ENCODE results near the gene CCDC91. TPM values are rescaled to one million over a fixed set of nuclear protein-coding genes. Genes with fewer than 3 reads are reported as not detected.
"Not testable (repeated sequence)": the region's sequence is repeated elsewhere in the genome, so short reads cannot be mapped to it uniquely, and the experiment has no call there.

Gene CCDC91
- polyA plus RNA-seq, 6 donors from 2014 or later = 49.6 to 82.9 (median 68.4) TPM

DNA sequence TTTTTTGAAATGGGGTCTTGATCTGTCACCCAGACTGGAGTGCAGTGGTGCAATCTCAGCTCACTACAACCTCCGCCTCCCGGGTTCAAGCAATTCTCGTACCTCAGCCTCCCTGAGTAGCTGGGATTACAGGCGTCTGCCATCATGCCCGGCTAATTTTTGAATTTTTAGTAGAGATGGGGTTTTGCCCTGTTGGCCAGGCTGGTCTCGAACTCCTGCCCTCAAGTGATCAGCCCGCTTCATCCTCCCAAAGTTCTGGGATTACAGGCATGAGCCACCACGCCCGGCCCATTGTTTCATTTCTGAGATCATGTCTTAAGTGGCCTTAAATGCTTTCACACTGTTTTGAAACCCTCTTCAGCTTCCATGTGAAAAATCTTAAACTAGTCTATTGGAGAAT is 281.5 kb downstream of the CCDC91 start:
- not testable (repeated sequence) for H3K4me1 Mint-ChIP-seq

DNA sequence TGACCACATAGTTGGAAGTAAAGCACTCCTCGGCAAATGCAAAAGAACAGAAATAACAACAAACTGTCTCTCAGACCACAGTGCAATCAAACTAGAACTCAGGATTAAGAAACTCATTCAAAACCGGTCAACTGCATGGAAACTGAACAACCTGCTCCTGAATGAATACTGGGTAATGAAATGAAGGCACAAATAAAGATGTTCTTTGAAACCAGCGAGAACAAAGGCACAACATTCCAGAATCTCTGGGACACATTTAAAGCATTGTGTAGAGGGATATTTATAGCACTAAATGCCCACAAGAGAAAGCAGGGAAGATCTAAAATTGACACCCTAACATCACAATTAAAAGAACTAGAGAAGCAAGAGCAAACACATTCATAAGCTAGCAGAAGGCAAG is 285.9 kb downstream of the CCDC91 start:
- H3K4me3 Mint-ChIP-seq; H3K27ac Mint-ChIP-seq; H3K9me3 Mint-ChIP-seq; DNase-seq; H3K27me3 Mint-ChIP-seq; ATAC-seq (ENCODE audit: low read depth in 2 of 2); H3K4me1 Mint-ChIP-seq: not testable (repeated sequence)
- peaks cover 27 to 35% of the 10 kb centered on the region in 2 donors for H3K36me3 Mint-ChIP-seq

More for the DNA sequence above, 281.5 kb downstream of the CCDC91 start:
- Mint-ChIP-seq H3K27ac (peak overlapping the region in 1 of 6 donors; percentile 56), H3K36me3 (peaks cover 35 to 36% of the 10 kb centered on the region in 2 donors)
- H3K27me3 Mint-ChIP-seq; DNase-seq; H3K4me3 Mint-ChIP-seq; ATAC-seq (ENCODE audit: low read depth in 2 of 2); H3K9me3 Mint-ChIP-seq: not testable (repeated sequence)

DNA sequence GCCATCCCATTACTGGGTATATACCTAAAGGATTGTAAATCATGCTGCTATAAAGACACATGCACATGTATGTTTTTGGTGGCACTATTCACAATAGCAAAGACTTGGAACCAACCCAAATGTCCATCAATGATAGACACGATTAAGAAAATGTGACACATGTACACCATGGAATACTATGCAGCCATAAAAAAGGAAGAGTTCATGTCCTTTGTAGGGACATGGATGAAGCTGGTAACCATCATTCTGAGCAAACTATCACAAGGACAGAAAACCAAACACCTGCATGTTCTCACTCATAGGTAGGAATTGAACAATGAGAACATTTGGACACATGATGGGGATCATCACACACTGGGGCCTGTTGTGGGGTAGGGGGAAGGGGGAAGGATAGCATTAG is 288.8 kb downstream of the CCDC91 start:
- H3K4me1 Mint-ChIP-seq; ATAC-seq (ENCODE audit: low read depth in 2 of 2); H3K4me3 Mint-ChIP-seq; DNase-seq; H3K27ac Mint-ChIP-seq; H3K9me3 Mint-ChIP-seq; H3K27me3 Mint-ChIP-seq: not testable (repeated sequence)
- H3K36me3 Mint-ChIP-seq = peaks cover 31 to 35% of the 10 kb centered on the region in 2 donors

DNA sequence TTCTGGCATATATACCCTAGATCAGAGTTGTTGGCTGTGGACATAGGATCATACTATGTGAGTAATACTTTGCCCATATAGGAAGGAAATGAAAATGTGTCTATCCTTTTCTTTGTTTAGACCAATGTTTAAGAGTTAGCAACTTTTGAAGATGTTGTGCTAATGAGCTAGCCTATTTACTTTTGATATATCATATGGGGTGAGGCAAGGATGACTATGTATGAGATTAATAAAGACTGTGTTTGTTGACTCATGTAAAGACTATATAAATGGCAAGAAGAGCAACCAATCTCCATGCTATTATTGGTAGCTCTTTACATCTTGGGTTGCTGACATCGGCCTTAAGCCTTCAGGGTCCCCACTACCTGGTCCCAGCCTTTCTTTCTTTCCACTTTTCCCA is 289.4 kb downstream of the CCDC91 start:
- Mint-ChIP-seq H3K4me3 (no peak overlapping the region), H3K9me3 (peaks cover 0 to 5% (median 4%) of the 10 kb centered on the region in 7 donors)
- no peak for ATAC-seq (ENCODE audit: low read depth in 2 of 2)

DNA sequence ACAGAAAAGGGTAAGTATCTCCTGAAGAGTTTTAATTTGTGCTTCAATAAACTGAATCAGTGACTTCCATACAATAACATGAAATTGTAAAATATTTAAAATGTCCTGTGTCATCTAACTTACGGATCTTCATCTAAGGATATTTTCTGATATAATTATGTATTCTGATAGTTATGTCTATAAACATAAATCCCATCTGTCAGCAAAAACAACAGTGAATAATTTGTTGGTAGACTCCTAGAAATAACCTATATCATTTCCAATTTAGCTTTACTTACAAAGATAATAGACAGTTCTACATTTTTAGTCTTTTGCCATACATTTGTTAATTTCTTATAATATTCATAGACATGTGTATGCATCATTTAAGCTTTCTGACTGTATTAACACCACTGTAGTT is 293.9 kb downstream of the CCDC91 start:
- Mint-ChIP-seq H3K36me3 (peaks cover 8 to 13% of the 10 kb centered on the region in 2 donors), H3K4me1 (no peaks in the 10 kb centered on the region), H3K9me3 (no peaks in the 10 kb centered on the region), H3K27ac (no peak overlapping the region), H3K4me3 (no peak overlapping the region), H3K27me3 (no peaks in the 10 kb centered on the region)
- ATAC-seq (ENCODE audit: low read depth in 2 of 2) (no peak), DNase-seq (no peak)

More for the DNA sequence above, 289.4 kb downstream of the CCDC91 start:
- no peak overlapping the region for H3K27ac Mint-ChIP-seq
- H3K36me3 Mint-ChIP-seq = peaks cover 29% of the 10 kb centered on the region in 2 donors
- no peaks in the 10 kb centered on the region for H3K27me3 Mint-ChIP-seq
- H3K4me1 Mint-ChIP-seq = no peaks in the 10 kb centered on the region
- DNase-seq = no peak

DNA sequence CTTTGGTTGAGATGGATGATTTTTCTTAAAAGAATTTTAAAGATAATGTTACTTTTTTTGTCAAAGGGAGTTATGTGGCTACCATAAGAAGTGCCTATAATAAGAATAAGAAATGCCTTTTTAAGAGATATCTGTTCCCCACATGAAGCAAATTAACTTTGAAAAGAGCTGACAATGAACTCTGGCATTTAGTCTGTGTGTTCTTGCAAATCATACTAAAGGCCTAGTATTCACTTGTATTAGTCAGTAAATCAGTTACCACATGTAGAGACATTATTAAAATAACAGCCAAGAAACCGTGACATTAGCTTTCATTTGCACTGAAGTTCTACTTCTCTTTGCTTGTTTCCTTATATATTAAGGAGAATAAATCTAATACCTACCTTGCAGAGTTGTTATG is 296.3 kb downstream of the CCDC91 start:
- Mint-ChIP-seq H3K27me3 (no peaks in the 10 kb centered on the region), H3K36me3 (peaks cover 8 to 15% of the 10 kb centered on the region in 2 donors), H3K4me1 (no peaks in the 10 kb centered on the region), H3K27ac (no peak overlapping the region), H3K4me3 (no peak overlapping the region), H3K9me3 (no peaks in the 10 kb centered on the region)
- no peak for ATAC-seq (ENCODE audit: low read depth in 2 of 2)
- DNase-seq = no peak

DNA sequence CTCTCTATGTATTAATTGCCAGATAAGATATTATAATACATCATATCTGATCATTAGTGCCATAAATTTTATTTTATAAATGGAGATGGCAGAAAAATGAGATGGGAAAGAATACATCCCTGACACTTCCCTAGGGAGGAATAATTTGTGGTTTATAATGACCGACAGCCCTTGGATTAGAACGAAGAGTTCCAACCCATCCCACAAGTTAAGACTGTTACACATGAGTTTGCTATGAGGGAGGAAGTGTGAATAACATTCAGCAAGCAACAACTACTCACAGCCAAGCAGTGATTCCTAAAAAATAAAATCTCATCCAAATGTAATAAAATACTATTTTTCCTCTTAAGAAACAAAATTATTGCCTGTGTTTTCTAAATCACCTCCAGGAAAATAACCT is 299.0 kb downstream of the CCDC91 start:
- no peaks in the 10 kb centered on the region for H3K27me3 Mint-ChIP-seq
- H3K36me3 Mint-ChIP-seq = peaks cover 0 to 8% of the 10 kb centered on the region in 2 donors
- no peak overlapping the region for H3K4me3 Mint-ChIP-seq
- H3K27ac Mint-ChIP-seq = no peak overlapping the region
- no peak for ATAC-seq (ENCODE audit: low read depth in 2 of 2)
- no peak for DNase-seq
- H3K9me3 Mint-ChIP-seq = no peaks in the 10 kb centered on the region
- H3K4me1 Mint-ChIP-seq = no peaks in the 10 kb centered on the region

DNA sequence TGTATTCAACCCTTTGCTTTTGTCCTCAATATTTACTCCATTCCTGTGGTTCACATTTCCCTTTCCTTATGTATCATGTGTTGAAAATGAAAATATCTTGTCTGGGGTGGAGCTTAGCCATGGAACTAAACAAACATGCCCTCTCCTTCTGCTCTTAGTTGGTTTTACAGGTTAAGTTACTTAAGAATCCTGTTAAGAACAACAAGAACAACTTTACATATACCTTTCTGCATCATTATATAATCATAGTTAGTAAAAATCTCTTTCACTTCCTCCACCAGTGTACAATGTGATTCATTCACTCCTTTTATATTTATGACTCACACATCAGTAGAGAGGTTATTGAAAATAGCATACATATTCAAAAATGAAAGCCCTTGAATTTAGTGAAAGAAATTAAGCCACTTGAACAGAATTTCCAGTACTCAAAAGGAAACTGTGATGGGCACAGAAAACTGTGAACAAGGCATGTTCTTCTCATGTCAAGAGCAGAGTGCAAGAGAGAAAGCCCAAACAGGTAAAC is 307.7 kb downstream of the CCDC91 start:
- H3K4me3 Mint-ChIP-seq = no peak overlapping the region
- peaks cover 0 to 5% (median 0%) of the 10 kb centered on the region in 3 donors for H3K4me1 Mint-ChIP-seq
- peaks cover 0 to 4% (median 0%) of the 10 kb centered on the region in 7 donors for H3K9me3 Mint-ChIP-seq
- peak in 1 of 2 donors; percentile 18 for ATAC-seq (ENCODE audit: low read depth in 2 of 2)
- H3K36me3 Mint-ChIP-seq = peaks cover 7 to 29% of the 10 kb centered on the region in 2 donors
- no peak for DNase-seq
- peak overlapping the region in 2 of 6 donors; percentile 61 to 65 for H3K27ac Mint-ChIP-seq
- H3K27me3 Mint-ChIP-seq = no peaks in the 10 kb centered on the region

DNA sequence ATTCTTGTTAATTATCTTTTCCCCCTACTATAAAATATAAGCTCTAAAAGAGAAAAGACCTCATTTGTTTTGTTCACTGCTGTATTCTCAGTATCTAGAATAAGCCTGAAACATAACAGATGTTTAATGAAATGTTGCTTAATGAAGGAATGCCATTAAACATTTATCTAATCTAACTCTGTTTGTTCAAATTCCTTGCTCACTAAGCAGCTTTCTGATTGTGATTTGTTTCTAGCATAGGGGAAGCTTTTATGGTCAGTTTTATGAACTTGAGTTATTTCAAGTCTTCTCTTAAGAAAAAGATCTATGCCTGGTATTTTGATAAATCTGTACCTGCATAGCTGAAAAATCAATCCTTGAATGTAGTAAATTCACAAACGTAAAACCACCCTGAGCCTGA is 308.6 kb downstream of the CCDC91 start:
- no peak for ATAC-seq (ENCODE audit: low read depth in 2 of 2)

DNA sequence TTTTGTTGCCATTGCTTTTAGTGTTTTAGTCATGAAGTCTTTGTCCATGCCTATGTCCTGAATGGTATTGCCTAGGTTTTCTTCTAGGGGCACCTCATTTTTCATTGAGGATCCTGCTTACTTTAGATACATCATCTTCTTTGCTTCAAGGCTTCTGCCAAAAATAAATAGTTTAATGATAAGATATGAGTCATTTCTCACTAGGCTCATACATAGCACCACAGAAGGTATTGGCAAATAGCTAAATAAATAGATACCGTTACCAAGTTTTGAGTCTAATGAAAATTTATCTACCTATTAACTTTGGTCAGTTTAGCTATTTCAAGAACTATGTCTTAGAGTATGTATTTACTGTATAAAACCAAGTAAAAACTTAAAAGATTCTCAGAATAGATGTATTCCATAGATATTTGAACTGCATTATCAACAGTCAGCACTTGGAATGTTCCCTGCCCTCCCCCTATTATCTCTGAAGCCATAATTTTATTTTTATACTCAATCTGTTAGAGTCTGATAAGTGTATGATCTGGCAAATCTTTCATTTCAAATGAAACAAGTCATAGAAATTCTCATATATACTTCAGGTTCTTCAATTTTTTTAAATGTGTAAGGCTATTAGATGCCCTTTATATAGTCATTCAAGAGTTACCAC is 310.2 kb downstream of the CCDC91 start:
- H3K4me1 Mint-ChIP-seq = peaks cover 0 to 5% (median 0%) of the 10 kb centered on the region in 3 donors
- no peak for DNase-seq
- H3K27ac Mint-ChIP-seq = peak overlapping the region in 1 of 6 donors; percentile 38
- no peaks in the 10 kb centered on the region for H3K27me3 Mint-ChIP-seq
- peaks cover 0 to 4% (median 0%) of the 10 kb centered on the region in 7 donors for H3K9me3 Mint-ChIP-seq
- ATAC-seq (ENCODE audit: low read depth in 2 of 2) = no peak
- H3K4me3 Mint-ChIP-seq = no peak overlapping the region
- peaks cover 7 to 29% of the 10 kb centered on the region in 2 donors for H3K36me3 Mint-ChIP-seq

More for the DNA sequence above, 308.6 kb downstream of the CCDC91 start:
- Mint-ChIP-seq H3K27me3 (no peaks in the 10 kb centered on the region), H3K4me1 (peaks cover 0 to 5% (median 0%) of the 10 kb centered on the region in 3 donors), H3K9me3 (peaks cover 0 to 4% (median 0%) of the 10 kb centered on the region in 7 donors), H3K27ac (no peak overlapping the region), H3K4me3 (no peak overlapping the region), H3K36me3 (peaks cover 7 to 29% of the 10 kb centered on the region in 2 donors)
- no peak for DNase-seq

DNA sequence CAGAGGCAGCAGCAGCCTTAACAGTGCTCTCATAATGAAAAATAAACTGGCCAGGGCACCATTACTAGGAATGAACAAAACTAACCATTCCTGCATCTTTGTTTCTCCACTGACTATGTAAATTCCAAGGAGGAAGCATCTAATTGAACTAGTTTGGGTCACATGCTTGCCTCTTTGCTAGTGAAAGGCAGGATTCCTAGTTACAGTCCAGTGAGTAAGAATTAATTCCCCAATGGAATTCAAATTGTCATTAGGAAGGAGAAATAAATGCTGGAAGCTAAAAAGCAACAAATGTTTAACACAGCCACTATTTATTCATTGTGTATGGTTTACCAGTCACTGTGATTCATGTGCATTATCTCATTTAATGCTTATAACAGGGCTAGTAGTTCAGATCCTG is 316.0 kb downstream of the CCDC91 start:
- DNase-seq (no peak), ATAC-seq (ENCODE audit: low read depth in 2 of 2) (no peak)
- H3K4me3 Mint-ChIP-seq = no peak overlapping the region
- H3K36me3 Mint-ChIP-seq = peaks cover 10 to 14% of the 10 kb centered on the region in 2 donors
- H3K9me3 Mint-ChIP-seq = peaks cover 0 to 5% (median 3%) of the 10 kb centered on the region in 7 donors
- H3K27me3 Mint-ChIP-seq = no peaks in the 10 kb centered on the region
- H3K27ac Mint-ChIP-seq = no peak overlapping the region
- H3K4me1 Mint-ChIP-seq = no peaks in the 10 kb centered on the region

DNA sequence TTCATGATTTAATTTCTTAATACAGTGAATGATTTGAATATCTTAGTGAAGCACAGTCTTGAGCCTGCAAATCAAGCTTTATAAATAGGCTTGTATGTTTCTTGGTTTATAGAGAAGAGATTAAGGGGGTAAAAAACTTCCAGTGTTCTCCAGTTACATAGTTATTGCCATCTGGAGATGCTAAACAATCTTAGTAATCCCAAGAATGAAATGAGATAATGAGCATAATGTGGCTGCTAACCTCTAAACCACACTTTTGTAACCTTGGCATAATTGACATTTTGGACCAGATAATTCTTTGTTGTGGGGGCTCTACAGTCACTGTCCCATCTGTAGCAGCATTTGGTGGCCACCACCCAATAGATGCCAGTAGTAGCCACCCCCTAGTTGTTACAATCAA is 316.8 kb downstream of the CCDC91 start:
- Mint-ChIP-seq H3K4me1 (no peaks in the 10 kb centered on the region), H3K27ac (no peak overlapping the region), H3K27me3 (no peaks in the 10 kb centered on the region), H3K9me3 (peaks cover 0 to 5% (median under 1%) of the 10 kb centered on the region in 7 donors), H3K4me3 (no peak overlapping the region), H3K36me3 (peaks cover 6 to 12% of the 10 kb centered on the region in 2 donors)
- DNase-seq (no peak), ATAC-seq (ENCODE audit: low read depth in 2 of 2) (no peak)

DNA sequence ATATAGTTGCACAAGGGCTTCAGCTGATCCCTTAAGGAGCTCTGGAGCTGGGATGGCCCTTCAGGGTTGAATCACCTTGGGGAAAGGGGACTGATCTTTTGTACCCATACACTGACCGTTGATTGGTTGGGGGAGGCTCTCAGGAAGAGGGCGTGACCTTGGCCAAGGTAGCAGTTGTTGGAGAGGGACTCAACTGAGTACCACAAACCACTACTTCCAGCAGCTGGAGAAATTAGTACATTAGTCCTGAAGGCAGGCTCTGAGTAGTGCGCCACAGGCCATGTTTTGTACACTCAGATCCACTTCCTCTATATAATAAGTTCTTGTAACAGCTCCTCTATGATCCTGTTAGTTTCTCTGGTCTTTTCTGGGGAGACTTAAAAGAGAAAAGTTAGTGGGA is 317.6 kb downstream of the CCDC91 start:
- H3K36me3 Mint-ChIP-seq = peaks cover 5 to 9% of the 10 kb centered on the region in 2 donors
- peaks cover 0 to 7% (median 0%) of the 10 kb centered on the region in 7 donors for H3K9me3 Mint-ChIP-seq
- H3K4me1 Mint-ChIP-seq = no peaks in the 10 kb centered on the region
- ATAC-seq (ENCODE audit: low read depth in 2 of 2) (no peak), DNase-seq (no peak)
- no peak overlapping the region for H3K27ac Mint-ChIP-seq
- H3K27me3 Mint-ChIP-seq = no peaks in the 10 kb centered on the region
- no peak overlapping the region for H3K4me3 Mint-ChIP-seq

DNA sequence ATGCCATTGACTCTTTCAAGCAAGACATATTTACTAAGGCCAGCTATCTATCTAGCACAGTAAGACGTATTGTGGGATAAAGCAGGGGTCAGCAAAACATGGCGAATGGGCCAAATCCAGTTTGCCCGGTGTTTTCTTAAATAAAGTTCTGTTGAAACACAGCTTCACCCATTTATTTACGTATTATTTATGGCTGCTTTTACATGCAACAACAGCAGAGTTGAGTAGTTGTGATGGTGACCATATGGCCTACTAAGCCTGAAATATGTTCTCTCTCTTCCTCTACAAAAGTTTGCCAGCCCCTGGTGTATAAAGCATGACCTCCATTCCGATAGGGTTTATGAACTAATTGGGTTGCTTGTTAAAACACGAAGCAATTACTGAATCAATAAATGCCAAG is 322.1 kb downstream of the CCDC91 start:
- DNase-seq (no peak), ATAC-seq (ENCODE audit: low read depth in 2 of 2) (no peak)
- Mint-ChIP-seq H3K9me3 (peaks cover 0 to 21% (median 4%) of the 10 kb centered on the region in 7 donors), H3K27ac (no peak overlapping the region), H3K27me3 (no peaks in the 10 kb centered on the region), H3K4me3 (no peak overlapping the region), H3K4me1 (peaks cover 0 to 4% (median 0%) of the 10 kb centered on the region in 3 donors), H3K36me3 (peaks cover 9 to 14% of the 10 kb centered on the region in 2 donors)

Measured in naive B cell (primary cell).